G401.6 (cell line): ENCODE measurements around the gene MAP4K2.
"Not testable (repeated sequence)": the region's sequence is repeated elsewhere in the genome, so short reads cannot be mapped to it uniquely, and the experiment has no call there.

Source experiments
- FAIRE-seq: peaks from 2 replicates; lab custom pipeline; 2012; peaks lifted over from hg19 to GRCh38; lab: Jason Lieb, UNC

MAP4K2 gene

GRCh38 chr11:64803158-64803845 lies at the start of gene MAP4K2:
MAP4K2 (minus strand) TSS chr11:64803214; CDS start chr11:64803149, 65 bp downstream.
- peak; percentile 95 for FAIRE-seq

- FAIRE-seq: no peak
Observed at GRCh38 chr11:64851831-64852351, 48.9 kb upstream of the MAP4K2 start.

GRCh38 chr11:64850979-64851567 lies 48.1 kb upstream of the MAP4K2 start:
- FAIRE-seq: no peak

- no peak for FAIRE-seq
Observed at GRCh38 chr11:64849598-64850356, 46.8 kb upstream of the MAP4K2 start.

GRCh38 chr11:64848826-64849597 lies 46.0 kb upstream of the MAP4K2 start:
- FAIRE-seq: no peak

- no peak for FAIRE-seq
Observed at GRCh38 chr11:64848214-64848825, 45.3 kb upstream of the MAP4K2 start.

- no peak for FAIRE-seq
Observed at GRCh38 chr11:64846998-64847666, 44.1 kb upstream of the MAP4K2 start.

GRCh38 chr11:64845776-64846129 lies 42.7 kb upstream of the MAP4K2 start:
- FAIRE-seq: not testable (repeated sequence)

GRCh38 chr11:64845129-64845775 lies 42.2 kb upstream of the MAP4K2 start:
- FAIRE-seq: no peak

- FAIRE-seq: no peak
Observed at GRCh38 chr11:64844330-64845128, 41.5 kb upstream of the MAP4K2 start, which contains the start of gene CDC42BPG. CDC42BPG (minus strand) TSS chr11:64844653; CDS start chr11:64844569, 84 bp downstream.

- FAIRE-seq: no peak
Observed at GRCh38 chr11:64843686-64844329, 40.8 kb upstream of the MAP4K2 start.

GRCh38 chr11:64842851-64843685 lies 40.1 kb upstream of the MAP4K2 start:
- no peak for FAIRE-seq

- FAIRE-seq: no peak
Observed at GRCh38 chr11:64842366-64842759, 39.3 kb upstream of the MAP4K2 start.

- FAIRE-seq: no peak
Observed at GRCh38 chr11:64841592-64842365, 38.8 kb upstream of the MAP4K2 start.

- FAIRE-seq: no peak
Observed at GRCh38 chr11:64839887-64840782, 37.1 kb upstream of the MAP4K2 start.

GRCh38 chr11:64839335-64839734 lies 36.3 kb upstream of the MAP4K2 start:
- no peak for FAIRE-seq
